ENCODE results near the gene CCDC57.

DNA sequence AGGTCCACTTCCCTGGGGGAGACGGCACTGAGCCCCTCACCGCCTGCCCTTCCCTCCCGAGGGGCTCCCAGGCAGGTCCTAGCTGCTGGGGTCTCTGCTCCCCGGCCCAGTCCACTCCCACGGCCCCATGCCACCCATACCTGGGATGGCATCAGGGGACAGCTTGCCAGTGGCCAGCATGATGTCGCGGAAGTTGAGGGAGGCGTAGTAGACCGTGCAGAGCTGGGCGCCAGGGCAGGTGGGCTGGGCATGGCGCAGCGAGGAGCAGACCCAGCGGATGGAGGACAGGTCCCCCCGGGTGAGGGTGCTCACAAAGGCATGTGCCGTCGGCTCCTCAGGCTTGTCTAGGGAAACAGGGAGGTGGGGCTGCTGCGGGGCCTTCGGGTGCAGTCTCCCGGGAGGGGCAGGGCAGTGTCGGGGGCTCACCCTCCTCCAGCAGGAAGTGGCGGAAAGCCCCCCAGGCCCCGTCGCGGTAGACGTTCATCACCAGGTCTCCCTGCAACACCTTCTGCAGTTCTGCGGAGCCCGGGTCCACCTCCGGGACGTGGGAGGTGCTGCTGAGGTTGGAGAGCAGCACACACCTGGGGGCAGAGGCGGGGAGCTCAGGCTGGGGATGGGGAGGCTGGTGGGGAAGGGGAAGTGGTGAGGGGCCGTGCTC is 128.1 kb downstream of the CCDC57 start:
- TF ChIP-seq EZH2 (IDR thresholded peaks at IDR 0.05; ENCODE audit: borderline replicate concordance), result no peak
- TF ChIP-seq, protein P1, sequence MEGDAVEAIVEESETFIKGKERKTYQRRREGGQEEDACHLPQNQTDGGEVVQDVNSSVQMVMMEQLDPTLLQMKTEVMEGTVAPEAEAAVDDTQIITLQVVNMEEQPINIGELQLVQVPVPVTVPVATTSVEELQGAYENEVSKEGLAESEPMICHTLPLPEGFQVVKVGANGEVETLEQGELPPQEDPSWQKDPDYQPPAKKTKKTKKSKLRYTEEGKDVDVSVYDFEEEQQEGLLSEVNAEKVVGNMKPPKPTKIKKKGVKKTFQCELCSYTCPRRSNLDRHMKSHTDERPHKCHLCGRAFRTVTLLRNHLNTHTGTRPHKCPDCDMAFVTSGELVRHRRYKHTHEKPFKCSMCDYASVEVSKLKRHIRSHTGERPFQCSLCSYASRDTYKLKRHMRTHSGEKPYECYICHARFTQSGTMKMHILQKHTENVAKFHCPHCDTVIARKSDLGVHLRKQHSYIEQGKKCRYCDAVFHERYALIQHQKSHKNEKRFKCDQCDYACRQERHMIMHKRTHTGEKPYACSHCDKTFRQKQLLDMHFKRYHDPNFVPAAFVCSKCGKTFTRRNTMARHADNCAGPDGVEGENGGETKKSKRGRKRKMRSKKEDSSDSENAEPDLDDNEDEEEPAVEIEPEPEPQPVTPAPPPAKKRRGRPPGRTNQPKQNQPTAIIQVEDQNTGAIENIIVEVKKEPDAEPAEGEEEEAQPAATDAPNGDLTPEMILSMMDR (IDR thresholded peaks at IDR 0.05; ENCODE audit: poor library complexity), result no peak

Data from hepatocyte (in vitro differentiated cells).